IPS DF 4.7 (cell line): Measurements from ENCODE around the gene SH3BP5.

ENCODE experiments used
- DNase-seq: peaks from one replicate; pipeline ENCODE4 v3.0.0-alpha.2; 2013; ENCODE audit warnings: low spot score; ENCODE audit errors: extremely low read depth

The SH3BP5 gene

GRCh38 chr3:15205934-15206661 is 126.3 kb downstream of the SH3BP5 start, which contains the start of gene CAPN7:
TSS of gene CAPN7 (plus strand) at chr3:15206246. CDS start at chr3:15206496, 250 bp downstream.
- no peak for DNase-seq

- DNase-seq, result no peak
These were observed 126.9 kb downstream of the SH3BP5 start for GRCh38 chr3:15205482-15205933.
